Activated gamma-delta T cell treated with Interleukin-2 at 50 U/mL for 16 hours (primary cell): Measurements from ENCODE around the gene ZBTB1.
"Not testable (repeated sequence)": the region's sequence is repeated elsewhere in the genome, so short reads cannot be mapped to it uniquely, and the experiment has no call there.

Experiments
- DNase-seq: peaks from one replicate; pipeline ENCODE4 v3.0.0-alpha.2; 2020

The ZBTB1 gene

DNA sequence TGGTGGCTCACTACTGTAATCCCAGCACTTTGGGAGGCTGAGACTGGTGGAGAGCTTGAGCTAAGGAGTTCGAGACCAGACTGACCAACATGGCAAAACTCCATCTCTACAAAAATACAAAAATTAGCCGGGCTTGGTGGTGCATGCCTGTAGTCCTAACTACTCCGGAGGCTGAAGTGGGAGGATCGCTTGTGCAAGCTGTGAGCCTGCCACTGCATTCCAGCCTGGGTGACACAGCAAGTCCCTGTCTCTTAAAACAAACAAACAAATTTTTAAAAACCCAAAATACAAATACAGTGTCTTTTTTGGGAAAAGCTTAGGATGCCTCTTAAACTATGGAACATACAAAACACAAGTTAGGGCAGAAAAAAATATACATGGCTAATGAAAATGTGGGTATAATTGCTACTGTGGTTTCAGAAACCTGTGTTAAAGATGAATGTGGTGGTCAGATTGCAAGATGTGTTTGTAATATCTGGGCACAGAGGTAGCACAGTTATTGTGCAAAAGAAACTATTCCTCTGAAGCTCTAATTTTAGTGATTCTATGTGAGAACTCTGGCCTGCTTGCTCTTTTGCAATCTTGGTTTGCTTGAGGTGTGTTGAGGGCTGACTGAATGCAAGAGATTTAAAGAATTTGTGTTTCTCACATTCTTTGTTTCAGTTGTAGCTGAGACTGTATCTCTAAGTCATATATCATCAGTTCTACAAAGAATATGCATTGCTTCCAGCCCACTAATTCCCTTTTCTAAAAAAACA lies 32.1 kb downstream of the ZBTB1 start:
- DNase-seq = no peak

DNA sequence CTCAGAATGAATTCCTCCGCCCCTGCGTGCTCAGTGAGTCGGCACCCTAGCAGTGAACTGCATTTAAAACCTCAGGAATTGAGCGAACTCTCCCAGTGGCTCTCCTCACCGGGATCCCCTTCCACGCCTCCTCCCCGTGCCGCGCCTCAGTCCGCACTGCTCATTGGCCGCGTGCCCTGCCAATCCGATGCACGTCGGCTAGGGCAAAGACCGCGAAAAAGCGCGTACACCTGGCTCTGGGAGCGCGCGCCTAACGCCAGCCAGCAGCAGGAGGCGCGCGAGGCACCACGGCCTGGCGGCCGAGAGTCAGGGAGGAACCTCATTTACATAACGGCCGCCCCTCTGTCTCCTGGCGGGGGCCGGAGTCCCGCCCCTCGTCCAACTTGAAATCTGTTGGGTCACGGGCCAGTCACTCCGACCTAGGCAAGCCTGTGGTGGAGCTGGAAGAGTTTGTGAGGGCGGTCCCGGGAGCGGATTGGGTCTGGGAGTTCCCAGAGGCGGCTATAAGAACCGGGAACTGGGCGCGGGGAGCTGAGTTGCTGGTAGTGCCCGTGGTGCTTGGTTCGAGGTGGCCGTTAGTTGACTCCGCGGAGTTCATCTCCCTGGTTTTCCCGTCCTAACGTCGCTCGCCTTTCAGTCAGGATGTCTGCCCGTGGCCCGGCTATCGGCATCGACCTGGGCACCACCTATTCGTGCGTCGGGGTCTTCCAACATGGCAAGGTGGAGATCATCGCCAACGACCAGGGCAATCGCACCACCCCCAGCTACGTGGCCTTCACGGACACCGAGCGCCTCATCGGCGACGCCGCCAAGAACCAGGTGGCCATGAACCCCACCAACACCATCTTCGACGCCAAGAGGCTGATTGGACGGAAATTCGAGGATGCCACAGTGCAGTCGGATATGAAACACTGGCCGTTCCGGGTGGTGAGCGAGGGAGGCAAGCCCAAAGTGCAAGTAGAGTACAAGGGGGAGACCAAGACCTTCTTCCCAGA lies 35.9 kb downstream of the ZBTB1 start, which contains the start of gene HSPA2:
HSPA2 (plus strand) TSS at position 534 of the 995 bp plus-strand sequence; CDS start at position 643, 109 bp downstream.
- DNase-seq = peak; percentile 92

DNA sequence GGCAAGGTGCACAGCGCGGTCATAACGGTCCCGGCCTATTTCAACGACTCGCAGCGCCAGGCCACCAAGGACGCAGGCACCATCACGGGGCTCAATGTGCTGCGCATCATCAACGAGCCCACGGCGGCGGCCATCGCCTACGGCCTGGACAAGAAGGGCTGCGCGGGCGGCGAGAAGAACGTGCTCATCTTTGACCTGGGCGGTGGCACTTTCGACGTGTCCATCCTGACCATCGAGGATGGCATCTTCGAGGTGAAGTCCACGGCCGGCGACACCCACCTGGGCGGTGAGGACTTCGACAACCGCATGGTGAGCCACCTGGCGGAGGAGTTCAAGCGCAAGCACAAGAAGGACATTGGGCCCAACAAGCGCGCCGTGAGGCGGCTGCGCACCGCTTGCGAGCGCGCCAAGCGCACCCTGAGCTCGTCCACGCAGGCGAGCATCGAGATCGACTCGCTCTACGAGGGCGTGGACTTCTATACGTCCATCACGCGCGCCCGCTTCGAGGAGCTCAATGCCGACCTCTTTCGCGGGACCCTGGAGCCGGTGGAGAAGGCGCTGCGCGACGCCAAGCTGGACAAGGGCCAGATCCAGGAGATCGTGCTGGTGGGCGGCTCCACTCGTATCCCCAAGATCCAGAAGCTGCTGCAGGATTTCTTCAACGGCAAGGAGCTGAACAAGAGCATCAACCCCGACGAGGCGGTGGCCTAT lies 36.8 kb downstream of the ZBTB1 start:
- DNase-seq = peak; percentile 4

DNA sequence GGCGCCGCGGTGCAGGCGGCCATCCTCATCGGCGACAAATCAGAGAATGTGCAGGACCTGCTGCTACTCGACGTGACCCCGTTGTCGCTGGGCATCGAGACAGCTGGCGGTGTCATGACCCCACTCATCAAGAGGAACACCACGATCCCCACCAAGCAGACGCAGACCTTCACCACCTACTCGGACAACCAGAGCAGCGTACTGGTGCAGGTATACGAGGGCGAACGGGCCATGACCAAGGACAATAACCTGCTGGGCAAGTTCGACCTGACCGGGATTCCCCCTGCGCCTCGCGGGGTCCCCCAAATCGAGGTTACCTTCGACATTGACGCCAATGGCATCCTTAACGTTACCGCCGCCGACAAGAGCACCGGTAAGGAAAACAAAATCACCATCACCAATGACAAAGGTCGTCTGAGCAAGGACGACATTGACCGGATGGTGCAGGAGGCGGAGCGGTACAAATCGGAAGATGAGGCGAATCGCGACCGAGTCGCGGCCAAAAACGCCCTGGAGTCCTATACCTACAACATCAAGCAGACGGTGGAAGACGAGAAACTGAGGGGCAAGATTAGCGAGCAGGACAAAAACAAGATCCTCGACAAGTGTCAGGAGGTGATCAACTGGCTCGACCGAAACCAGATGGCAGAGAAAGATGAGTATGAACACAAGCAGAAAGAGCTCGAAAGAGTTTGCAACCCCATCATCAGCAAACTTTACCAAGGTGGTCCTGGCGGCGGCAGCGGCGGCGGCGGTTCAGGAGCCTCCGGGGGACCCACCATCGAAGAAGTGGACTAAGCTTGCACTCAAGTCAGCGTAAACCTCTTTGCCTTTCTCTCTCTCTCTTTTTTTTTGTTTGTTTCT lies 37.6 kb downstream of the ZBTB1 start:
- DNase-seq = no peak

DNA sequence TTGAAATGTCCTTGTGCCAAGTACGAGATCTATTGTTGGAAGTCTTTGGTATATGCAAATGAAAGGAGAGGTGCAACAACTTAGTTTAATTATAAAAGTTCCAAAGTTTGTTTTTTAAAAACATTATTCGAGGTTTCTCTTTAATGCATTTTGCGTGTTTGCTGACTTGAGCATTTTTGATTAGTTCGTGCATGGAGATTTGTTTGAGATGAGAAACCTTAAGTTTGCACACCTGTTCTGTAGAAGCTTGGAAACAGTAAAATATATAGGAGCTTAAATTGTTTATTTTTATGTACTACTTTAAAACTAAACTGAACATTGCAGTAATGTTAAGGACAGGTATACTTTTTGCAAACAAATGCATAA lies 38.2 kb downstream of the ZBTB1 start:
- no peak for DNase-seq

DNA sequence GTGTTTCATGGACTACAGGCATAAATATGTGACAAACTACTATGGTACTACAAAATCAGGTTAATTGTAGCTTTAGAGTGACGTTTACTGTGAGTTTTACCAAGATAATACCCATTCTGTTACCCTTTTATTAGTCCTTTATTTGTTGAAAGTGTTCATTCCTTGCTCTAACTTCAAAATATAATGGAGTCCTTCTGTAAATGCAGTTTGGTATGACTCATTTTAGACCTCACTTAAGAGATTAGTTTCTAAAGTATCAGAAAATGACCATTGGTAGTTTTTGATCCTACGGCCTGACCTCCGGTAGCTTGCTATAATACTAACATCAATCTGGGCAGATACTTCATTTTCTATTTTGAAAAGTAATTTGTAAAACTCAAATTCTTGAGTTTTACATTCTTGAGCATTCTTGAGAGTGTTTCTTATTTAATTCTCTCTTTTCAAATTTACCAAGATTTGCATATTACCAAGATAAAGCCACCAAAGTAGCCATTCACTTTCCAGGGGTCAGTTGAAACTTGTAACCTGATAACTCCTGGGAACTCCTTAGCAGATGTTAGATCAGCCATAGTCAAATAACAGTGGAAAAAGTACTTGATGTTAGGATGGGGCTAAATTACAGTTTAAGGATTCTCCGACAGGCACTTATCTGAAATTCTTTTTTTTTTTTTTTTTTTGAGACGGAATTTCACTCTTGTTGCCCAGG lies 40.2 kb downstream of the ZBTB1 start:
- DNase-seq = no peak

DNA sequence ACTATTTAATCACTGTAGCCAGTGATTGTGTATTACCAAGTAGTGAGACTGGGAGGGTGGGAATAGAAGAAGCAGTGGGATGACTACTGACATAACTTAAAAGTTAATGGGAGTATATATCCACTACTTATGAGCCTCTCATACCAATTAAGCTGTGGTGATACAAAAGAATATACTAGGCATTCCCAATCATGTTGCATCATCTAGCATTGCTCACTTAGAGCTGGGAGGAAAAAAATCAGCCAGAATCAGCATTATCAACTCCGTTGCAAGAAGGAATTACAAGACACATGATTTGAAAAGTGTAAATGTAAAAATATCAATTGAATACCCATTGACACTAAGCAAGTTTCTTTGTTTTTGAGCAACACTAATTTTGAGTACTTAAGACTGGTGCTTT lies 44.4 kb downstream of the ZBTB1 start:
- no peak for DNase-seq

DNA sequence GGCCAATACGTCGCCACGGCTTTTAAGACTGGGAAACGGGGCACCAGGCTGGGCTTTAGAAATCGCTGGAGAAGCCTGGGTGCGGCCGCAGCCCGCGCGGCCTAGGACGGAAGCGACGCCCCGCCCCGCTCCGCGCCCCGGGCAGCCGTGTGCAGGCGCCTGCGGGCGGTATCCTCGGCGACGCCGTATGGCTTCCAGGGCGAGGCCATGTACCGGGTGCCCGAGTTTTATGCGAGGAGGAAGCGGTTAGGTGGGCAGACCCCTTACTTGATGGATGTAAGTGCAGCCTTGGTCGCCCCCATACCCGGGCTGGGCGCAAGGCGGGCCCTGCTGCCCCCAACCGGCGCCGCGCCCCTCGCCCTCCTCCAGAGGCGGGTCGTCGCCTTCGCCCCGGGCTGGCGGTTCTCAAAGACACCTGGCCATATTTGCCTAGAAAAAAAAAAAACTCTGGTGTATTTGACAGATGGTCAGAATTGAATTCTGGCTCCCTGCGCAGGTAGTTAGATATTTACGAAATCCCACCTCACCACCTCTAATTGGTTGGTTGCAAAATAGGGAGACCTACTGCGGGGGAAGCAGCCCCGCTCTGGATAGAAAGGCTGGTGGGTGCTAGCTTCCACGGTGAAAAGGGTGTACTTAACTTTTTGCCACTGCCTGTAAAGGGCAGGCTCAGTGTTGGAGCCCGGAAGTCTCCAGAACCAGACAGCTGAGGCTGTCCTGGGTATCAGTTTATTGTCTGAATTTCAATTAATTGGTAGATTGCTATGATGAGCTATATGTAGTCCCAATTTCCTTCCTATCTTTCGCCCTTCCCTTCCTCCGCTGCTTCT lies 45.4 kb downstream of the ZBTB1 start, which contains the start of gene PPP1R36:
PPP1R36 (plus strand) TSS at position 171 of the 830 bp plus-strand sequence; CDS start at position 208, 37 bp downstream.
- DNase-seq = peak; percentile 30

DNA sequence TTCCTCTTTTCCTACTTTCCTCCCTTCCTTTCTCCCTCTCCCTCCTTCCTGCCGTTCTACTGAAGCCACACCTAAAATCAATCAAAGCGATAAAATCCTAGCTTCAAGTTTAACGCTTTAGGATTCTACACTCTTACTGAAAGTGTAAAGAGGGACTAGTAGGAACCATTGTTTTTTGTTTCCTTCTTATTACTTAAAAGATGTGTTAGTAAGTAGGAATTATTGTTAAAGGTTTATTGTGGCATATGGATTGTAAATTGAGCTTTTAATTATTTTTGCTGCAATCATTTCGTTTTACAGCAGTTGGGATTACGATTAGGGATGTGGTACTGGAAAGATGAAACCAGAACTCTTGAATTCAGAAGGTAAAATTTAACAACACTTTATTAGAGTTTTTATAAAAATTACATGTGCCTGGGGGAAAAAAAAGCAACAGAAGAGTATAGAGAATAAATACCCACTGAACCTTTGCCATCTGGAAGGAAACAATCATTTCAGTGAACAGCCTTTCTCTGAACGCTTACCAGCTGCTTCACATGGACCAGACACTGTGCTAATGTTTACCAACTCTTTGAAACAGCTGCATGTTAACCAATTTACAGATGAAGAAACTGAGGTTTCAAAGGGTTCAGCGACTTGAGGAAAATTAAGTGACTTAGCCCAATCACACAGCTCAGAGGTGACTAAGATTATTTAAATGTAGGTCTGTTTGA lies 46.2 kb downstream of the ZBTB1 start:
- DNase-seq = no peak

DNA sequence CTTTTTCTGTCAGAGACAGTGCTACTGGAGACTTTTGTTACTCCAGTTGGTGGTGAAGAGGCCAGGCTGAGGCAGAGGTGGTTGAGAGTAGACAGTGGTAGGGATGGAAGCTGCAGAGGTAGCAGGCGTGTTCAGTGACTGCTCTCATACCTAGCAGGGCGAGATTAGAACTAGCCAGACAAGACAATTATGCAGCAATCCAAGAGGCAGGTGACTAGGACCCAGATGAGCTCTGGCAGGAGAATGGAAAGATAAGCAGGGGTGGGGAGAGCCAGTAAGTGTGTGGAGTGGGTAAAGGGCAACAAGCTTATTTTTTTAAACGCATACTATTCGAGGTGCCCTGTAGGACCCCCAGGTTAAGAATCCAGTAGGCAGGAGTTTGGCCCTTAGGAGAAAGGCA lies 50.0 kb downstream of the ZBTB1 start:
- no peak for DNase-seq

DNA sequence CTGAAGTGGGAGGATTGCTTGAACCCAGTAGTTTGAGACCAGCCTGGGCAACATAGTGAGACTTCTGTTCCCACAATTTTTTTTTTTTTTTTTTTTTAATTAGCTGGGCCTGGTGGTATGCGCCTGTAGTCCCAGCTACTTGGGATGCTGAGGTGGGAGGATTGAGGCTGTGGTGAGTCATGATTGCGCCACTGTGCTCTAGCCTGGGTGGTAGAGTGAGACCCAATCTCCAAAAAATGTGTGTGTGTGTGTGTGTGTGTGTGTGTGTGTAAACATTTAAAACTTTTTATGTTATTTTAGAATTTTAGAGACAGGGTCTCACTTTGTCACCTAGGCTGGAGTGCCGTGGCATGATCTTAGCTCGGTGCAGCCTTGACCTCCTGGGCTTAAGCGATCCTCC lies 52.0 kb downstream of the ZBTB1 start:
- DNase-seq = no peak

DNA sequence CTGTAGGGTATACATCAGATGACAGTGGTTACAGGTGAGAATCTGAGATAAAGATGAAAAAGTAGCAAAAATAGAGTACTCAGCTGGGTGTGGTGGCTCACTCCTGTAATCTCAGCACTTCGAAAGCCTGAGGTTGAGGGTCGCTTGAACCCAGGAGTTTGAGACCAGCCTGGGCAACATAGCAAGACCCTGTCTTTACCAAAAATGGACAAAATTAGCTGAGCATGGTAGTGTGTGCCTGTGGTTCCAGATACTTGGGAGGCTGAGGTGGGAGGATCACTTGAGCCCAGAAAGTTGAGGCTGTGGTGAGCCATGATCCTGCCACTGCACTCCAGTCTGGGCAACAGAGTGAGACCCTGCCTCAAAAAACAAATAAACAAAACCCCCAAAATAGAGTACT lies 53.6 kb downstream of the ZBTB1 start:
- not testable (repeated sequence) for DNase-seq

DNA sequence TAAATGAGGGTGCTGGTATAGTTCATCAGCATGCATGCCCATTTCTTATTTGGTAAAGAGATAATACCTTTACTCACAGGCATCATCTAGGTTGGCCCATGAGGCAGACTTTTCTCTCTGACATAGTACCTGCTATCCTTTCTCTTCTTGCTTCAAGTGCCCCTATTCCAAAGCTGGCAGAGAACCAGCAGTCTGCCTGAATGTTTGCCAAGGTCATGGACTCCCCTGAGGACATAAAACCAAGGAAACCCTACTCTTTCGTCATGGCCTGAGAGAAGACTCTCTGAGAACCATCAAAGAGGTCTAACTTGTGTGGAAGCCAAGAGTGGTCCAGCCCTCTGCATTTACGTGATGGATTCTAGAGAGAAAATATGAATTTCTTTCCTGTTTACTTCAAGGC lies 57.1 kb downstream of the ZBTB1 start:
- DNase-seq = no peak

DNA sequence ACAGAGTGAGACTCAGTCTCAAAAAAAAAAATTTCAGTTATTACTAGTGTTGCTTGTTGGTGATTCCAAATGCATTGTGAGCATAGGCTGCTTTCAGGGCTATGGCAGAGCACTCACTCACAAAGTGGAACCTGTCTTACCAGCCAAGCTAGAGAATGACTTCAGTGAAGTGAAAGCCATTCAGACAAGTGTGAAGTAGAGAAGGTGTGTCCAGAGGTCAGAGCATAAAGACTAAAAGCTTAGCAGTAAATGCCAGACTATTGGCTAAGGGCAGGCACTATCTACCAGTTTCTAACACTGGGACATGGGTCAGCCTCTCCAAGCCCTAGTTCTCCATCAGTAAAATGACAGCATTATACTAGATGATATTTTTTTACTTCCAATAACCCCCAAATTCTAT lies 57.9 kb downstream of the ZBTB1 start:
- DNase-seq = no peak

DNA sequence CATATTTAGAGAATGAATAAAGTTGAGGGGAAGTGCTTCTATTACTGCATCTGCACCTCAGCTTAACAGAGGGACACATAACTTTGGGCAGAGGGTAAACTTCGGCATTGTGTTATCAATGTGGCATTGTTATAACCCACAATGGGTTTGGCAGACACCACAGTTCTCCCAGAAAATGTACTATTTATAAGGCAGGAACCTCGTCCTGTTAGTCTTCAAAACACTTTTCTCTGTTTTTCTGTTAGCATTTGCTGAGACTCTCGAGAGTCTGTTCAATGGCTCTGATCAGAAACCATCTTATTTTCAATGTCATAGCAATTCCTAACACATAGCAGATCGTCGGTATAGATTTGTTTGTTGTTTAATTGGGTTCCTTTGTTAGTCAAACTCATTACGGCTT lies 59.1 kb downstream of the ZBTB1 start:
- no peak for DNase-seq

DNA sequence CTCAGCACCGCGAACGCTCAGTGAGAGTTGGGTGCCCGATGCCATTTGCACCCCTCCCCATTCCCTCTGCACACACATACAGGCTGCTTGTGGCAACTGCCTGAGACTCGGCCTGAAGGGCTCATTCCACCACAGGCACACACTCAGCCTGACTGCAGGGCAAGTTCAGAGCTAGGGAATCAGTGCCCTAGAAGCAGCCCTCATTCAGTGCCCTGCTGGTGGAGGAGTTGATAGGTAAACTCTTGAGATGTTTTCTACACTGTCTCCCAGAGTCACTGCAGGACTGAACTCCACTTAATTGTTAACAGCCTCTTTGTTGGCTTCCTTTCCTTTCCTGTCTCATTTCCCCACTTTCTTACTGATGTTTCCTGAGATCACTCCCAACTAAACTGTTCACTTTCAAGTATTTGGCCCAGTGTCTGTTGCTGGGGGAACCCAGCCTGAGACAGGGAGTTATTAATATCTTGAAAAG lies 62.1 kb downstream of the ZBTB1 start:
- DNase-seq = no peak

DNA sequence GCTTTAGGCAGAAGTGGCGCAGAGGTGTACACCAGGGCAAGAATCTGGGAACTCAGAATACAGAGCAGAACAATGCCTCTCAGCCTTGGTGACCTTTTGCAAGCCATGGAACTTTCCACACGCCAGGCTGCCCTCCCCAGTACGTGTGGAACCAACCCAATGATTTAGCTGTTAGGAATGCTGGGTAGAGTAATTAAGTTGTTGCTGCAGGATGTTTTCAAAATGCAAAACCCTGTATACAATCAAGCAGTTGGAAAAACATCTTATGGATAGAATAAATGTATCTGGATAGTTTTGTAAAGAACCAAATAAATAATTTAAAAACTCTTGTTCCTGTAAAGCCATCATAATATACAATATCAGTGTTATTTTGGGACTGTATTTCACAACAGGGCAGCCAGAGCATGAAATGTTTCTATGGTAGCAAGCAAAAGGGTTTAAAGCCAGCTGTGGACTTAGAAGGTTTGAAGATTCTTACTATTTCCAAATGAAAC lies 64.6 kb downstream of the ZBTB1 start:
- no peak for DNase-seq

DNA sequence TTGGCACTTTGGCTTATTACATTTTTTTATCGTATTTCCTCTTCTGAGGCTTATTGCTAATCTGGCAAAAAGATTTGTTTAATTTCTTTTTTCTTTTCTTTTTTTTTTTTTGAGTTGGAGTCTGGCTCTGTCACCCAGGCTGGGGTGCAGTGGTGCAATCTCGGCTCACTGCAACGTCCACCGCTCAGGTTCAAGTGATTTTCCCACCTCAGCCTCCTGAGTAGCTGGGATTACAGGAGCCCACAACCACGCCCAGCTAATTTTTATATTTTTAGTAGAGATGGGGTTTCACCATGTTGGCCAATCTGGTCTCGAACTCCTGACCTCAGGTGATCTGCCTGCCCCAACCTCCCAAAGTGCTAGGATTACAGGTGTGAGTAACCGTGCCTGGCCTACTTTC lies 65.1 kb downstream of the ZBTB1 start:
- not testable (repeated sequence) for DNase-seq

DNA sequence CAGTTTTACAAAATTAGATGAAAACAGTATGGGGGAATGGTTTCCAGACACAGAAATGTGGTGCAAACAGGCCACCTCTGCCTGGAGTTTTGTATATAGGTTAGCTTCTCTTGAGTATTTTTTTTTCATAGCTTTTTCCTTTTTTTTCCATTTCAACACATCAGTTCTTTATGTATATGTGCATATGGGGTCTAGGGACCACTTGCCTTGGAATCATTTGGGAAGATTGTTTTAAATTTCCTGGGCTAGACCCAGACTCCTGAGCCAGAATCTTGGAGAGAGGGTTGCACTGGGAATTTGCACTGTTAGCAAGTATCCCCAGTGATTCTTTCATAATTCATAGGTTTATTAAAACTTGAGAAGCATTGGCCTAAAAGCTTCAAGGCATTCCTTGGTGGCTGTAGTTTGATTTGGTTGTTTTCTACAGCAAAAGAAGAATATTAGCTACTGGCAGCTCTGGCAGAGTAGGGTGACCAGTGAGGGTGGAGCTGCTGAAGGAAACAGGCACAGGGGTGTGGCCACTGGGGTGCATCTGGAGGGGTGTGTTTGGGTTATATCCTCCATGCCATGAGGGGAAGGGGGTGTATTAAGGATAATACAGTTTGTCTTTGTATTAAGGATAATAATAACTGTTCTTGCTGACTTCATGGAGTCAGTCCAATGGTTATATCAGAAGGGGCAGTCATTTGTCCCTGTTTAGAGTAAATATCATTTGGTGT lies 68.0 kb downstream of the ZBTB1 start:
- no peak for DNase-seq
